Ammon's horn (tissue), 1 donor: ENCODE results near the gene FAM43B.

Experiments used
- DNase-seq: peaks from one replicate; pipeline ENCODE4 v3.0.0-alpha.2; 2016; ENCODE audit warnings: low spot score

The FAM43B gene

DNA sequence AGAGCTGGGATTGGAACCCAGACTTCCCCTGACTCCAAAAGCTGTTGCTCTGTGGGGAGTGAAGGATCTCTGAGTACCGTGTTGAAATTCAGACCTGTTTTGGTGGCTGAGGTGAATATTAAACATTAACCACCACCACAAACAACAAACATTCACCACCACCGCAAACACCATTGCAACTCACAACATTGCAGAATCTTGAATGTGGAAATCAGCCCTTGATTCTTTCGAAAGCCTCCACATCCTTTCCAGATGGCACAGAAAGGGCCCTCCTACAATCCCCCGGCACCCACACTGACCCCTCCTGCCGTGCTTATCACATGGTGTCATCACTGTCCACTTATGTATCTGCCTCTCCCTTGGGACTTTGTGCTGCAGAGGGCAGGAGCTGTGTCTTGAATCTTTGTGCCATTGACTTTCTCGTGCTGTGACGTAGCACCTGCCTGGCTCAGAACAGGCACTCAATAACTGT, 38.0 kb downstream of the FAM43B start:
- no peak for DNase-seq

DNA sequence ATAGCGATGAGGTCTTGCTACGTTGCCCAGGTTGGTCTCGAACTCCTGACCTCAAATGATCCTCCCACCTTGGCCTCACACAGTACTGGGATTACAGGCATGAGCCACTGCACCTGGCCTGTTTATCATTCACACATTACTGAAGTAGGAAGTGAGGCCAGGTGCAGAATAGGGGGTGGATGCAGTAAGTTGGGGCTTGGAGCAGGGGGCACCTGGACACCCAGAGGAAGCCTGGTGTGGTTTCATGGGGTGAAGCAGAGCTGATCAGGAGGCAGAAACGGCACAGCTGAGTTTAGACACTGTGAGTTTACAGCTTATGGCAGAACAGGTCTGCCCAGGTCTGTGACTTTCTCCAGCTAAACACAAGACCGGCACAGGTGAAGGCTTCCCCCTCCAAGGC, 41.4 kb downstream of the FAM43B start:
- no peak for DNase-seq

DNA sequence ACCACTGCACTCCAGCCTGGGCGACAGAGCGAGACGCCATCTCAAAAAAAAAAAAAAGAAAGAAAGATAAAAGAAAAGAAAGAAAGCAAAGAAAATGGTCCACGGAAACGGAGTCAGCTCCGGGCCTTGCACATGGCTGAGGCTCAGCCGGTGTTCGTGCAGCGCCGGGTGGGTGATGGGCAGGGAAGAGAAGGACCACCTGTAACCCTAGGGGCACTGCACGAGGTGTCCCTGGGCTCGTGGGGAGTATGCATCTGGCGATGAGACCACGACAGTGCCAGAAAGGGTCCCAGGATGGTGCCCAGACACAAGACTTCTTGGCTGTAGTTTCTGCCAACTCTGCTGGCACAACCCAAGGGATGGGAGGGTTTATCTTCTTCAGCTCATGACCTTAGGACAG, 42.4 kb downstream of the FAM43B start:
- no peak for DNase-seq

DNA sequence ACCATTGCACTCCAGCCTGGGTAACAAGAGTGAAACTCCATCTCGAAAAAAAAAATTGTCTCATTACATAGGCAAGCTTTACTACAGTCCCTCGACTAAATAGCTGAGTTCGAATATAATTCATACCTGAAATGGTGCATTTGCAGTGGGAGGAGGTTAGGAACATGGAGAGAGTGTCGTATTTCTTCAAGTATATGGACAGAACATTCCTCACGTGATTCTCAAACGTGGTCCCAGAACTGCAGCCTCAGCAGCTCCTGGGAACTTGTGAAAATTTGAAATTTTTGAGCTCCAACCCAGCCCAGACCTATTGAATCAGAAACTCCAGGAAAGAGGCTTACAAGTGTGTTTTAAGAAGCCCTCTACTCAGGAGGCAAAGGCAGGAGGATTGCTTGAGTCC, 43.7 kb downstream of the FAM43B start:
- DNase-seq, result no peak

DNA sequence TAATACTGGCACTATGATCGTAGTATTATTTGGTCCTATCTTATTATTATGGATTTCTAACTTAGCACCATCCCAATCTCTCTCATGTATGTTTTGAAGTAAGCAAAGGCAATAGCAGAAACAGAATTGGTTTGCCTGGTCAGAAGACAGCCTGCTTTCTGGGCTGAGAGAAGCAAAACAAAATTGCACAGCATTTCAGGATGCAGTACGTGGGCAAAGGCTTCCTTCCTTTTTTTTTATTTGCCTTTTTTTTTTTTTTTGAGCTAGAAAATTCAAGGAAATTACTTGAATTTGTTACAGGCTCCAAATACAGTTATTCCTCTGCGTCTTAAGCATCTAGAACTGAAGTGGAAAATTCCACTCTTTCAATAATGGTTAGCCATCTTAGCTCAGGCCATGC, 45.3 kb downstream of the FAM43B start:
- no peak for DNase-seq

DNA sequence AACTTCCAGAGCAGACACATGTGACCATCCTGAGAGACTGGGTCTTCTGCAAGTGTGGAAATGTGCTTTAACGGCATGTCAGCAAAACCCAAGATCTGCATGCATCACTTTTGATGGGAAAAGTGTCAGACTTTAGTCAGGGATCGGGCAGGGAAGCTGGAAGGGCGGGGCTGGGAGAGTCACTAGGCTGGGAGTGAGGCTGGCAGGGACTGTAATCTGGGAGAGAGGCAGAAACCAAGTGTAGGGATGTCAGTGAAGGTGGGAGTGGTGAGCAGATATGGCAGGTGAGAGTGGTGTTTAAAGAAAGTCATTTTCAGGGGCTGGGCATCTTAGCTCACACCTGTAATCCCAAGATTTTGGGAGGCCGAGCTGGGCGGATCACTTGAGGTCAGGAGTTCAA, 47.8 kb downstream of the FAM43B start:
- DNase-seq, result no peak

DNA sequence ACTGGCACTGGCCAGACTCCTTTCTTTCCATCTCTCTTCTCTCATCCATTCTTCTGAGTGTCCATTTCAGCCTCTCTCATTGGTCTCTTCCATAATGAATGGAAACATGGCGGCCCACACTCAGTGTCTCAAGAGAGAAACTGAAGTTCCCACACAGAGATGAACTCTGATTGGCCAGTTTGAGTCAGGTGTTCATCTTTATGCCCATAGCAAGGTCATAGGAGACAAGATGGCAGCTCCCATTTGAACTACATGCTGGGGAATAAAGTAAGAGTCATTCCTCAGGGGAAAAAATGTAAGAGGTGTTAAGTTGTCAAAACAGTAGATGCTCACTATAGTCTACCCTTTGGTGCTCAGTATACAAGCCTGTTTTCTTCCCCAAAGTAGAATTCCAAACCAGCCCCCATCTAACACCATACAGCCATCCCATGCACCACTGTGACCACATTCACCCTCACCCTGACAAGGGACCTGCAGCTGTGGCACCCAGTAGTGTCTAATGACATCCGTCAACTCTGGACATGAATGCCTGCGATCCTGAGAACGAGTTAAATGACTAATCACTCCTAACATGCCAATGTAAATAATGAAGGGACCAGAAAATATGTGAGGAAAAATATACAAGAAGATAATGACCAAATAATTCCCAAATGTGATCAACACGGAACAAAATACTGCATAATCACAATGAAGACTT, 48.9 kb downstream of the FAM43B start:
- DNase-seq, result no peak

DNA sequence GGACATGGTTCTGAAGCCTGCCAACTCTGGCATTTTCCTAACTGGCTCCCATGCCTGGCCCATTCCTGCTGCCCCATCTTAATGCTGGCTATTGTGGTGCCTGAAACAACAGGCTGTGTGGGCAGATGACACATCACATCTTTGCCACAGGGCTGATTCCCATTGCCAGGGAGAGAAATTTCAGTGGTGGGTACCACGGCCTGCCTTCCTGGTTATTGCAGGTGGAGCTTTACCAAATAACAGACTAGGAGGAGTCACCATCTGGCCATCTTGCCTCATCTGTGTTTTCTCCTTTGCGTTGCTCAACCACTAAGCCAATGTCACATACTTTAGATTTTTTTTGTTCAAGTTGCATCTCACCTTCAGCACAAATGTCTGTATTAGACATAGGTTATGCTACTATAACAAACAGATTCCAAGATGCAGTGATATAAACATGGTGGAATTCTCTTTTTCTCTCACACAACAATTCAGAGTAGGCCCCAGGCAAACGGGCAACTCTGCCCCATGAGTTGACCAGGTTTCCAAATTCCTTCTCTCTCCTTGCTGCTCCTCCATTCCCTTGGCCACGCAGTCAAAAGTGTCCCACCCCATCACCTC, 50.6 kb downstream of the FAM43B start:
- DNase-seq, result no peak

DNA sequence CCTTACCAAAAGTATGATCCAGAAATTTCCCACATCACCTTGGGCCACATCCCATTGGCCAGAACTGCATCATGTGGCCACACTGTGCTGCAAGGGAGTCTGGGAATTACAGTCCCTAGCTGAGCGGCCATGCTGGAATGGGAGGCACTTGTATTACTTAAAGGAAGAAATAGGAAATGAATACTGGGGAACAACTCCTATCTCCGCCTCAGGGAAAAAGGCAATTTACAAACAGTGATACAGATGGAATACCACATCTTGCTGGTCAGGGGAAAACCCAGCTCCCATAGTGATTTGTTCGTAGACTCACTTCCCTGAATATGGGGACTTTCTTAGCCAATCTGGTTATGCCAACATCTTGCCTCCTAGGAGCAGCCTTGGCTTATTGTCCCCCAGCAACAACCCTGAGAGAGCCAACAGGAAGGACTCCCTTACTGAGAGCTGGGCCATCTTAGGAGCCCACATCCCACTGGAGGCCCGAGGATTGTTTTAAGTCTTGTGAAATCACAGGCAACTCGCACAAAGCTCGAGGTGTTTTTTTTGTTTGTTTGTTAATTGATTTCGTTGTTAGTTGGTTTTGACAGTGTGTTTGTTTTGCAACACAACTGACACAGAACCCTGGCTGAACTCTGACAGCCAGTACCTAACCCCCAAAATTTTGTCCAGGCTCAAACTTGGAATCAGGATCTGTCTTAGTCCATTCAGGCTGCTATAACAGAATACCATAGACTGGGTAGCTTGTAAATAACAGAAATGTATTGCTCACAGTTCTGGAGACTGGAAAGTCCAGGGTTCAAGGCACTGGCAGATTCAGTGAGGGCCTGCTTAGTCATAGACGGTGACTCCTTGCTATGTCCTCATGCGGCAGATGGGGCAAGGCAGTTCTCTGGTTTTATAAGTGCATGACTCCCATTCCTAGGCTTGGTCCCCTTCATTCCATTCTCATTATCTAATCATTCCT, 51.4 kb downstream of the FAM43B start:
- DNase-seq, result no peak
